A673 (cell line): Measurements from ENCODE around the gene SLC48A1. TPM values are rescaled to one million over a fixed set of nuclear protein-coding genes. Genes with fewer than 3 reads are reported as not detected.
A peak's percentile ranks its signal among the peaks of the same experiment; 100 is the strongest.

Experiments
- BruUV-seq: library from RNA; stranded (reverse); fragments of 400-500 nt; replicated peaks from 2 replicates; lab custom pipeline; 2021; lab: Mats Ljungman, UMichigan
- CTCF ChIA-PET: fragments of 300-600 bp; sonication (Branson Sonifier 250); formaldehyde crosslinking; loops from one replicate; lab custom pipeline; 2022; ENCODE audit warnings: antibody characterized with exemption; lab: Charles Lee
- POLR2A ChIA-PET: fragments of 300-600 bp; sonication (Branson Sonifier 250); formaldehyde crosslinking; loops from one replicate; lab custom pipeline; 2022; ENCODE audit warnings: antibody characterized with exemption; ENCODE audit not compliant: low non-redundant PET; lab: Charles Lee
- DNase-seq: peaks from one replicate; pipeline ENCODE4 v3.0.0-alpha.2; 2015; ENCODE audit warnings: low spot score
- H3K27ac ChIP-seq: fragments of 200-600 bp; sonication (generic); 2 replicates; pipeline ENCODE4 v1.5.1; 2016; ENCODE audit warnings: mixed run types, low read depth, mild to moderate bottlenecking, mixed read lengths, antibody characterized with exemption, low read length; ENCODE audit not compliant: poor library complexity, severe bottlenecking
- H3K27me3 ChIP-seq: fragments of 200-600 bp; sonication (generic); replicated peaks from 2 replicates; pipeline ENCODE4 v1.6.1; 2017; ENCODE audit warnings: mixed run types, low read depth, mild to moderate bottlenecking, mixed read lengths, antibody characterized with exemption, low read length; ENCODE audit not compliant: insufficient read depth, poor library complexity
- H3K36me3 ChIP-seq: fragments of 200-600 bp; sonication (generic); 2 replicates; pipeline ENCODE4 v1.6.1; 2016; ENCODE audit warnings: mixed run types, mild to moderate bottlenecking, mixed read lengths, antibody characterized with exemption, low read length; ENCODE audit not compliant: insufficient read depth, poor library complexity, severe bottlenecking
- H3K4me1 ChIP-seq: fragments of 200-600 bp; sonication (generic); 2 replicates; pipeline ENCODE4 v1.6.1; 2017; ENCODE audit warnings: mixed run types, mild to moderate bottlenecking, mixed read lengths, antibody characterized with exemption, low read length; ENCODE audit not compliant: insufficient read depth, poor library complexity, severe bottlenecking
- H3K4me3 ChIP-seq: fragments of 200-600 bp; sonication (generic); 2 replicates; pipeline ENCODE4 v1.5.1; 2016; ENCODE audit warnings: low read depth, mixed run types, mild to moderate bottlenecking, mixed read lengths, low read length; ENCODE audit not compliant: poor library complexity, severe bottlenecking
- H3K9me3 ChIP-seq: fragments of 200-600 bp; sonication (generic); 2 replicates; pipeline ENCODE4 v1.6.1; 2016; ENCODE audit warnings: mixed run types, low read depth, mild to moderate bottlenecking, mixed read lengths, antibody characterized with exemption, low read length; ENCODE audit not compliant: poor library complexity, severe bottlenecking
- CTCF ChIP-seq: fragments of 300-800, 200-600 bp; sonication (generic); conservative IDR thresholded peaks from 2 replicates; pipeline ENCODE4 v1.5.1; 2017; ENCODE audit warnings: low read depth, mild to moderate bottlenecking, antibody characterized with exemption, low read length, moderate library complexity, mixed read lengths
- EZH2 ChIP-seq: fragments of 200-600 bp; sonication (generic); IDR thresholded peaks from 2 replicates; pipeline ENCODE4 v1.6.1; 2017; ENCODE audit warnings: borderline replicate concordance, low read depth, mild to moderate bottlenecking, mixed read lengths, antibody characterized with exemption, low read length; ENCODE audit not compliant: poor library complexity, severe bottlenecking
- intact Hi-C: fragments of 100-400 bp; cut with micrococcal nuclease; formaldehyde crosslinking; loops from one replicate; pipeline ENCODE4 v1.10.0; 2022; ENCODE audit not compliant: unreplicated experiment
- total RNA-seq: library from RNA; stranded (reverse); gene quantifications from 2 replicates; pipeline ENCODE4 v1.2.3, GENCODE V29; 2021

Gene SLC48A1
- total RNA-seq, 1 experiment from 2014 or later, result 39.3 TPM

- no peak for TF ChIP-seq EZH2
- TF ChIP-seq CTCF, result no peak
- intact Hi-C loops, result no loop called here
- no TSS peak for BruUV-seq
These were observed 27.5 kb upstream of the SLC48A1 start for GRCh38 chr12:47745485-47746041.

GRCh38 chr12:47746073-47746472 is 27.0 kb upstream of the SLC48A1 start:
- TF ChIP-seq EZH2 (no peak), CTCF (no peak)
- POLR2A ChIA-PET, result no interaction called here
- DNase-seq, result no peak
- Histone ChIP-seq H3K36me3 (no peaks in the 10 kb centered on the region), H3K27ac (no peak overlapping the region), H3K4me1 (peaks cover 19% of the 10 kb centered on the region), H3K9me3 (no peaks in the 10 kb centered on the region), H3K27me3 (no peaks in the 10 kb centered on the region), H3K4me3 (no peak overlapping the region)
- BruUV-seq, result no TSS peak
- CTCF ChIA-PET, result no interaction called here
- intact Hi-C loops, result no loop called here

More at GRCh38 chr12:47745485-47746041, 27.5 kb upstream of the SLC48A1 start:
- no peaks in the 10 kb centered on the region for H3K36me3 ChIP-seq
- no peaks in the 10 kb centered on the region for H3K9me3 ChIP-seq
- H3K4me3 ChIP-seq, result no peak overlapping the region
- no peak overlapping the region for H3K27ac ChIP-seq
- ChIA-PET CTCF (no interaction called here), POLR2A (no interaction called here)
- peaks cover 24% of the 10 kb centered on the region for H3K4me1 ChIP-seq
- no peak for DNase-seq
- no peaks in the 10 kb centered on the region for H3K27me3 ChIP-seq

GRCh38 chr12:47746523-47746922 is 26.5 kb upstream of the SLC48A1 start:
- intact Hi-C loops, result no loop called here
- Histone ChIP-seq H3K27me3 (no peaks in the 10 kb centered on the region), H3K9me3 (no peaks in the 10 kb centered on the region), H3K27ac (peak overlapping the region; percentile 13), H3K36me3 (no peaks in the 10 kb centered on the region), H3K4me1 (peaks cover 14% of the 10 kb centered on the region), H3K4me3 (no peak overlapping the region)
- POLR2A ChIA-PET, result no interaction called here
- CTCF ChIA-PET, result no interaction called here
- no peak for DNase-seq
- no peak for TF ChIP-seq EZH2
- no TSS peak for BruUV-seq

- Histone ChIP-seq H3K27me3 (no peaks in the 10 kb centered on the region), H3K27ac (no peak overlapping the region), H3K9me3 (no peaks in the 10 kb centered on the region), H3K4me3 (no peak overlapping the region), H3K36me3 (no peaks in the 10 kb centered on the region), H3K4me1 (peaks cover 8% of the 10 kb centered on the region)
- BruUV-seq, result no TSS peak
- CTCF ChIA-PET, result no interaction called here
- intact Hi-C loops, result no loop called here
- POLR2A ChIA-PET, result no interaction called here
- TF ChIP-seq EZH2, result no peak
- no peak for TF ChIP-seq CTCF
- DNase-seq, result peak; percentile 25
These were observed 25.9 kb upstream of the SLC48A1 start for GRCh38 chr12:47747126-47747525.
